ENCODE results near the gene CNTNAP2. TPM values are rescaled to one million over a fixed set of nuclear protein-coding genes. Genes with fewer than 3 reads are reported as not detected.

CNTNAP2 gene
- total RNA-seq, 1 donor from 2014 or later: 110 TPM

DNA sequence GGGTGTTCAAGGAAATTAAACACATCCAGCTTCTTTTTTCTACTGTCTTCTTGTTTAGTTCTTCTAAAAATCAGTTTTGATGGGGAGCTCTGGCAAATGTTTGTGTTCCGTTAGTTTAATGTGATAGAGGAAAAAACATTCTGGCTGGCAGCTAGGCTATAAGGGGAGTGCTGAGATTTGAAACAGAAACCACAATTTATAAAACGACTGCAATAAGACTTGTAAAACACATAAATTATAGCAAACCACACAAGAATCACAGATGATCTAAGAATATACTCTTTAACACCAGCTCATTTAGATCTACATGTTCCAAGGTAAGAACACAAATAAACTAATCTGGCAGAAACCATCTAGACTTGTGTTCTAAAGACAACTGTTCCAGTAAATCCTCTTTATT is 425.5 kb downstream of the CNTNAP2 start:
- FAIRE-seq: no peak
- no peak for DNase-seq (ENCODE audit: low spot score in 2 of 2)

DNA sequence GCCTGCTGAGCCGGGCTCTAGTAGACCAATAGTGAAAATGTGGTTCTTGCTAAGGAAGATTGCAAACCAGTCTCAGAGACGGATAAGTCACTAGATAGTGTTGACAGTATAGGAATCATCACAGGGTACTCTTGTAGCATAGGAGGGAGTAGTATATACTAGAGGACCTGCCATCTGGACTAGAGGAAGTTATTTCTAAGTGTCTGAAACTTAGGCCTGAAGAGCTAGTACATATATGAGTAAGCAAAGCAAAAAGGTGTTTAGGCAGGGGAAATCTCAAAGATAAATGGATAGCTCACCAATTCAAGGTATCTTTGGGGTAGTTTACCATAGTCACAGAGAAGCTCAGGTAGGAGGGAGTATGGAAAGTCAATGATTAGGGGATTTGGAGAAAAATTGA is 428.1 kb downstream of the CNTNAP2 start:
- no peak for FAIRE-seq
- no peak for DNase-seq (ENCODE audit: low spot score in 2 of 2)

DNA sequence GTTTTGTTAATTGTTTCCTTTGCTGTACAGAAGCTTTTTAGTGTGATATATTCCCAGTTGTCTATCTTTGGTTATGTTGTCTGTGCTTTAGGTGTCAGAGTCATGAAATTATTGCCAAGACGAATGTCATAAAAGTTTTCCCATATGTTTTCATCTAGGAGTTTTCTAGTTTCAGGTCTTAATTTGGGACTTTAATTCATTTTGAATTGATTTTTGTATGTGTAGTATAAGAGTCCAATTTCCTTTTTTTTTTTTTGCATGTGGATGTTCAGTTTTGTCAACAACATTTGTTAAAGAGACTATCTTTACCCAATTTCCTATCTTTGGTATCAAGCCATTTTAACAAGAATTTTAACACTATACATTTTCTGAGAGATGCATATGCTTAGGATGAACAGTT is 432.2 kb downstream of the CNTNAP2 start:
- no peak for DNase-seq (ENCODE audit: low spot score in 2 of 2)
- FAIRE-seq: peak; percentile 6

DNA sequence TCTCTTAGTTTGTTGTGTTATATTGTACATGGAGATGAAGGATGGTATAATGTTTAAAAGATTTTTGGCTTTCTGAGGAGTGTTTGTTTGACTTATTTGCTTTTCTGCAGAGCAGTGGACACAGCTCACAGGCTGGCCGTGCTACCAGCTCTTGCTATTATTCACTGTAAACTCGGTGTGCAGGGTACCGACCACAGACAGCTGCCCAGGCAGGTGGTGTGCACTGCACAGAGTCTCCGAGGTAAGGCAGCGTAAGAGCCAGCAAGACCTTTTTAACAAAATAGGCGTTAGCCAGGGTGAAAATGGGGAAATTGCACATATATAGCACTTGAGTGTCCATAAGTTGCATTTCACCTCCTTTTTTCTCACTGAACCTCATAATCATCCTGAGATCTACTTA is 438.0 kb downstream of the CNTNAP2 start:
- FAIRE-seq: no peak
- DNase-seq (ENCODE audit: low spot score in 2 of 2): no peak

DNA sequence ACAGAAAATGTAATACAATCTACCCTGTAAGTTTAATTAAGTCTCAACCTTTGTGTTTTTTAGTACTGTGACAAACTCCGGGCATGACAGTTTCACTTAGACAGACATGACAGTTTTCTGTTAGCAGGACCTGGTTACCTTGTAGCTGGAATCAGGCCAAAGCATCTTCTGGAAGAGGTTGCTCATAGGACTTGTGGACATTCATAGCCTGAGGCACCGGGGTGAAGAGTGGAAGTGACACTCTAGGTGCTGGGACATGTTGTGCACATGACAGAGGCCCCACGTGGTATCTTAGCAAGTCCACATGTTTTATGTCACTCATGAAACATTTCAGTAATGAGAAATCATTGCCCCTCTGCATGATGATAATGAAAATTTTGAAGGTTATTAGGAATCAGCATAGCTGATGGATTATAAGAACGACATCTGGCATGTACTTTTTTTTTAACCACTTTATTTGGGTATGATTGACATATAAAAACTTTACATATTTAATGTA is 441.4 kb downstream of the CNTNAP2 start:
- DNase-seq (ENCODE audit: low spot score in 2 of 2): no peak
- no peak for FAIRE-seq

DNA sequence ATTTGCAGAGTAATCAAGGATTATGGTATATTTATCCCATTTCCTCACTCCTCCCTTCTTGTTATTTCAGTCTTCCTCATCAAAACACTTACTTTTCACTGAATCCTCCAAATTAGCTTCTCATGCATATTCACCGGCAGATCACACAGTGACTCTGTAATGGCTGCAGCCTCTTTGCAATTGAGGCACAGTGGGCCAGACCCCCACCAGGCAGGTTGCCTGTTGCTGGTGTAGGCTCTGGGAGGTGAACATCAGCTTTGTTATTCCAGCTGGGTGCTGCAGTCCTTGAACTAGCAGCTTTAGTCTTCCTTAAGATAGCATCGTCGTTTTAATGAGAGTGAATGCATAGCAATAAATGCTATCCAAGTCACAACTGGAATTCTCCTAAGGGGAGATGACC is 449.3 kb downstream of the CNTNAP2 start:
- DNase-seq (ENCODE audit: low spot score in 2 of 2) (no peak), FAIRE-seq (no peak)

DNA sequence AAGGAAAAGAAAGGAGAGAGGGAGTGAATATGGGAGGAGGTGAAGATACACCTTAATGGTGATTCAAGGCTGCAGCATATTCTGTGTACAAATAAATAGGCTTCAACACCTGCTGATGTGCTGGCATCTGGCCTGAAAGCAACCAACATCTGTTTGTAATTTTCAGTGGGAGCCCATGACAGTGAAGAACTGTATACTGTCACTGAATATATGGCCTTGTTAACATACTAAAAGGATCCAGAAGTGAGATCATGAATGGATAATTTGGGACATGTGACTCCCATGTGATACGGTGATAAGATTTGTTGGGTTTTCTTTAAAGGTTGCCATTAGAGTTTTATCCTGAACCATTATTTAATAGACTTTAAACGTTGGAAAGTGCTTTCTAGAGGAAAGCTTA is 459.3 kb downstream of the CNTNAP2 start:
- no peak for FAIRE-seq
- no peak for DNase-seq (ENCODE audit: low spot score in 2 of 2)

DNA sequence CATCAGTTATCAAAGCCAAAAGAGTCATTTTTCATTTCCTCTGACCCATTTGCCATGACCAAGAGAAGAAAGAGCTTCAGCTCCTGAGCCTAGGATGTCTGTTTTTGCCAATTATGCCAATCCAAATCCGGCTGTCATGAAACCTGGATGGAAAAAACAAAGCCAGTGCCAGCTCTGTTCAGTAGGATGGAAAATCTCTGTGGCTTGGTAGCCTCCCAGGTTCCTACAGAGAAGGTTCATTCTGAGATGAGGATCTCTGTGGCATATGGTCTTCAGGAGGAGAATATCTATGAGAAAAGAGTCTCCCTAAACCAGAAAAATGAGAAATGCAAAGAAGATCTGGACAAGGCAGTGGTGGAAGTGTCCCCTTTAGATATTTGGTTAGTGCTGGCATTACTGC is 475.4 kb downstream of the CNTNAP2 start:
- DNase-seq (ENCODE audit: low spot score in 2 of 2) (no peak), FAIRE-seq (no peak)

DNA sequence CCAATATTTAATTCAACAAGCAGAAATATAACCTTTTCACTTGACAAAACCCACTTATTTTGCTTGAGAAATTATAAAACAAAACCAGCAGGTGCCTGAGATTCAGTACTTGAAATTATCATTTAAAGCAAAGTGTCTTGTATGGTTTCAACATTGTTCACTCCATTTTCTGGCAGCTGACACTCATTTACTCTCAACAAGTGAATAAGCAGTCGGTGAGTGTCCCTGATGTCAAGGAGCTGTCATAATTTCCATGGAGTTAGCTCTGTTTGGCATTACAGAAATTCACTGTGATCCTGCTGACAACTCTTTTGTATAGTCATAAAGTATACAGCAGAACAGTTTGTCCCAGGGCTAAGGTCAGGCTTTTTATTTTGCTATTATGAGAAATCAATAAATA is 490.0 kb downstream of the CNTNAP2 start:
- DNase-seq (ENCODE audit: low spot score in 2 of 2) (no peak), FAIRE-seq (no peak)

DNA sequence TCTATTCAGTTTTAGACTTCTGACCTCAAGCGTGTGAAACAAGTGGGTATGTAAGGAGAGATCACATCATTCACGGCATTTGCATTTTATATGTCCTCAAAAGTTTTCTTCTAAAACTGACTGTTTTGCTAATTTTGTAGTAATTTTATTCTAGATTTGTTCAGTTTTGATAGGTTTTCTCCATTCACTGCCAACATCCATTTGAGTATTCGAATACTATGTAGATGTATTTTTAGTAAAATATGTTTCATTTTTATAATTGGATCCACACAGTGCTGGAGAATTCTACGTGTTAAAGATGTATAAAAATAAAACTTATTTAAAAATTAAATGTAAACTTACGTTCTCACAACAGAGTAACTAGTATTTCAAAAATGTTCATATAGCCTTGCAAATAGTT is 503.0 kb downstream of the CNTNAP2 start:
- FAIRE-seq: peak; percentile 28
- DNase-seq (ENCODE audit: low spot score in 2 of 2): no peak

DNA sequence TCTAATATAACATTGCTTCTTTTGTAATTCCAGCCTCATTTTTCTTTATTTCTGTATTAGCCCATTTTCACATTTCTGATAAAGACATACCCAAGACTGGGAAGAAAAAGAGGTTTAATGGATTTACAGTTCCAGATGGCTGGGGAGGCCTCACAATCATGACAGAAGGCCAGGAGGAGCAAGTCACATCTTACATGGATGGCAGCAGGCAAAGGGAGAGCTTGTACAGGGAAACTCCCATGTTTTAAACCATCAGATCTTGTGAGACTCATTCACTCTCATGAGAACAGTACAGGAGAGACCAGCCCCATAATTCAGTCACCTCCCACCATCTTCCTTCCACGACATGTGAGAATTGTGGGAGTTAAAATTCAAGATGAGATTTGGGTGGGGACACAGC is 510.3 kb downstream of the CNTNAP2 start:
- no peak for FAIRE-seq
- no peak for DNase-seq (ENCODE audit: low spot score in 2 of 2)

DNA sequence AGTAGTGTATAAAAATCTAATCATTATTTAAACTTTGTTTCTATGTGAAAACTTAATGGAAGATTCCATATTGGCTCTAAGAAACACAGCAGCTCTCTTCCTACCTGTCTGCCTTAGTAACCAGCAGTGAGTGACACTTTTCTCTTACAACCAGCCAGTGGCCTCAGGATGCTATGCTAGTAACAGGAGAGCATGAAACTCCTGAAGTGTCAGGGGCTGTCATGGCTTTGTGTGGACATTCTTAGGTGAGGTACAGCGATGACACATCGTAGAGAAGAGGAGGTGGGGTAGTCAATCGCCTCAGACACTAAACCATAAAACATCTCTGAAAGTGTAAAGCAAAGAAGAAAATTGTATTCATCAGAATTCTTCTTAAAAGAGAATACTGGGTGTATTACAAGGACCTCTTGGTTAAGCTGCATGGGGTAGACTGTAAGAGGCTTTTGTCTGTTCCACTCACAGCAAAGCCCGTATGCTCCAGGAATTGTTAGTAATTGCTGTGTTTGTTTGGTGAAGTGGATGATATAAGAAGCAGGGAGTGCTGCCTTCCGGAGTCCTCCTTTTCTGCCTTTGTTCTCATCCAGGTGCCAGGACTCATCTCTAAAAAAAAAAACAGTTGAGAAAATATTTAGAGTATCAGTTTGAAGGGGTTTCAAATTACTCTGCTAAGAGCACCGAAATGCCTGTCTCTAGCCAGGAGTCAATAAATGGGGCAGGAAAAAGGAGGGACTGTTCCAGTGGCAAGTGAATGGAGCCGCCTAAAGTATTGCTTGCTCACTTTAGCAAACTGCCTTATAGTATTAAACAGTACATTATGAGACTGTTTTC is 518.8 kb downstream of the CNTNAP2 start:
- FAIRE-seq: no peak

DNA sequence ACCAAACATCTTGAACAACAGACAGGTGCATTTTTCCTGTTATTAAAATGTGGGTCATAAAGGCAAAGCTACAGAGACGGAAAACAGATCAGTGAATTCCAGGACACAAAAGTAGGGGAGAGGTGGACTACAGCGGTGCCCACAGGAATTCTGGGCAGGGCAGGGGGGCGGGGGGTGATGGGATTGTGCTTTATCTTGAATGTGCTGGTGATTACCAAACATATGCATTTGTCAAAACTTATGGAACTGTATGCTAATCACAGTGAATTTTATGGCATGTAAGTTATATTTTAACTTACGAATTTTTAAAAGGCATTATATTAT is 519.4 kb downstream of the CNTNAP2 start:
- no peak for FAIRE-seq
- DNase-seq (ENCODE audit: low spot score in 2 of 2): no peak

More for the DNA sequence above, 518.8 kb downstream of the CNTNAP2 start:
- no peak for DNase-seq (ENCODE audit: low spot score in 2 of 2)

DNA sequence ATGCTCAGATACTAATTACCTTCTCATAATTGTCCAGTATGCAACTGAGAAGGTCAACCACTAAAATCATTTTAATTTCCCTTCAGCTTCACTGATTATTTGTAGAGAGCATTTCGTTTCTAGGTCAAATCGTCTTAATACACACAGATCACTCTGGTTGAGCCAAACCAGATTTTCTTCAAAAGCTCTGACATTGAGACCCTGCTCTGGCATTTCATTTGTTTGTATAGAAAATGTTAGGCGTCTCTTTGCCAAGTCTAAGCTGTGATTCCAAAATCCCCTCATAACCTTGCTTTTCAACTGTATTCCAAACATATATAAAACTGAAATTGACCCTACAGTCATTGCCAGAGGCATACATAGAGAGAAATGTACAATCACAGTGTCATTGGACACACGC is 520.0 kb downstream of the CNTNAP2 start:
- no peak for FAIRE-seq
- DNase-seq (ENCODE audit: low spot score in 2 of 2): no peak

DNA sequence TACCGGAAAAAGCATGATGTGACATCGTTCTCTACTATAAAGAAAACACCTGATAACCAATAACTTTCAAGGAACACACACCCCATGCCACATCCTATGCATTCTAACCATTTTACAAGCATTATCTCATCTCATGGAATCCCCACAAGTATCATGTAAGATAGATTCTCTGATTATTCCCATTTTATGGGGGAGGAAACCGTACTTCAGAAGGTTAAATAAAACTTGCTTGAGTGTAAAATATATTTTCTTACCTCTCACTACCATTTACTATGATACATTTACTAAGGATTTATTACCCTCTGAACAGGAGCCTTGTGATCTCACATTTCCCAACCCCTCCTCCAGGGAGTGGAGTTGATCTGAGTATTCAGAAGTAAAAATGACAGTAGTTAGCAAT is 522.7 kb downstream of the CNTNAP2 start:
- FAIRE-seq (no peak), DNase-seq (ENCODE audit: low spot score in 2 of 2) (no peak)

DNA sequence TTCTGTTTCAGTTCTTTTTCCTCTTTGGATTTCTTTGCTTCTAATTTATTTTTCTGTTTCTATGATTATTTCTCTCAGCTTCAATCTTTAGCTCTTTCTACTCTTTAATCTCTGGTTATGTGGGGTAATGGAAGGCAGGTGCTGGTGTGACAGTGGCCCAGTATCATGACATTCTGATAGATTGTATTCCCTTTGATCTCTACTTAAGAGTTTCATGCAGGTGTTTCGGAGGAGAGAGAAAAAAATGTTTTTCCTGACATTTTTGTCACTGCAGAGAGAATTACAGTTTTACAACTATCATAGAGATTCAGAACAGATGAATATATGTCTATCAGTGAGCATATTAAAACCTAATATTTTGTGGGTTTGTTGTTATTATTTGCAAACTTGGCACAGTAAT is 524.9 kb downstream of the CNTNAP2 start:
- FAIRE-seq: no peak

DNA sequence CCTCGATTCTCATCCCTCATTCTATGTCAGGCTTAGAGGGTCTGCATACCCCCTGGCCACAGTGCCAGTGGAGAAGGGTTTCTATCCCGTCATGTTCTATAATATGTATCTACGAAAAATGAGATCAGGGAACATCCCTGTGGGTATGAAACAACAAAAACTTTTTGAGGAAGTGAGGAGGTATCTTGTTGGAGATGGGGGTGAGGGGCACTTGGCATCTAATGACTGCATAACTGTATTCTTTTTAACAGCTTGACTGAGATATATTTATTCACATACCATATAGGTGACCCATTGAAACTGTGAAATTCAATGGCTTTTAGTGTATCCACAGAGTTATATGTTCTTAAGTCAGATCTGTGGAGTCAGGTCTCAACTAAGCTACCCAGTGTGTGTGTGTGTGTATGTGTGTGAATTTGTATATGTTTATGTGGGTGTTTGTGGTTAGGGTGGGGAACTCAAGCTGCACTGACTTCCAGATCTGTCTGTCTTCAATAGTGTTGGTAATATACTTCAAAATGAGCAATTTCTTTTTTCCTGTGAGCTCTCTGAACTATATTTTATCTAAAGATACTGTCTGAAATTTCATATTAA is 528.9 kb downstream of the CNTNAP2 start:
- FAIRE-seq (no peak), DNase-seq (ENCODE audit: low spot score in 2 of 2) (no peak)

More for the DNA sequence above, 524.9 kb downstream of the CNTNAP2 start:
- no peak for DNase-seq (ENCODE audit: low spot score in 2 of 2)

DNA sequence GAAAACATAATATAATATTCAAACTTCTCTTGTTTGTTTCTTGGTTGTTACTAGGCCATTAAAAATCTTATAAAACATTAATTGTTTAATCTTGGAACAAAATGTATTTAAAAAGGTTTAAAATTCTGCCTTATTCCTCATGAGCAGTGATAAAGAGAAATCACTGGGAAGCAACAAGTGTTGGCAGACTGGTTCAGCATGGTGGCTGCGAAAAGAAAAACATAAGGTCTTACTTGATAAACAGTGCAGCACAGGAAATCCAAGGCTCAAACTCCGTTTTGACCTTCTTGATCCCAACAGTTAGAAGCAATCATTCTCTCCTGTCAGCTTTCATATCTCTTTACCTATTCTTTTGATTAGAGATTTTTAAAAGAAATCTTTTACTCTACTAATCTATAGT is 530.8 kb downstream of the CNTNAP2 start:
- FAIRE-seq: no peak
- DNase-seq (ENCODE audit: low spot score in 2 of 2): no peak

DNA sequence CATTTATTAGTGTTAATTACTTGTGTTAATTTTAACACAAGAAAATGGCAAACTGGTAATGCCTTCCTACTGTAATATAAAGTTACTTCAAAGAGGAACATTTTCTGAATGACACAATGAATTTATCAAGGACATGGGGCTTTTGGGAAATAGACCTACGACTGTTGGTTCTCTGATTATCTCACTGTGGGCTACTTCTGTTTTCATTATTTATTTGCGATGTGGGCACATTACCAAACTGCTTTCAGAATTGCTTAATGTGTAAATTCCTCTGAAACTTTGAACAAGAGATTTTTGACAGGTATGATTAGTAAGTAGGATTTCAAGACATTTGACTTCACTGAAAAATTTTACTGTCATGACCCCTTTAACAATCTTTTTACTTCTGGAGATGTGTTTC is 535.6 kb downstream of the CNTNAP2 start:
- DNase-seq (ENCODE audit: low spot score in 2 of 2) (no peak), FAIRE-seq (no peak)

DNA sequence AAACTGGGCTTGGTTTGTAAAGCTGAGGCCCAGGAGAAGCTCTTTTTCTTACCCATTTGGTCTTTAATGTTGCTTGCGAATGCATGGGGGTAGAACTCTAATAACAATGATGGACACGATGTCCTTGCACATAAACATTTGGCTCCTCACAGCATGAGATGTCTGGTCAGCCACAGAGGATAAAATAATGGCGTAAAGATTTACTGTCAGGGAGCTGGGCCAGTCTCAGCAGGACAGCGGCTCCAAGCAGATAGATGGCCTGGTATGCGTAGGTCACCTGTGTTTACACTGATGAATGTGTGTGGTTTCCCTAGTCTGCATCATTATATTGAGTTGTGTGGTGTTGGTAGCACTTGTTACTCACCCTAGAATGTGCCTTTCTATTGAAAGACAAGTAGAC is 537.4 kb downstream of the CNTNAP2 start:
- FAIRE-seq: no peak
- no peak for DNase-seq (ENCODE audit: low spot score in 2 of 2)

DNA sequence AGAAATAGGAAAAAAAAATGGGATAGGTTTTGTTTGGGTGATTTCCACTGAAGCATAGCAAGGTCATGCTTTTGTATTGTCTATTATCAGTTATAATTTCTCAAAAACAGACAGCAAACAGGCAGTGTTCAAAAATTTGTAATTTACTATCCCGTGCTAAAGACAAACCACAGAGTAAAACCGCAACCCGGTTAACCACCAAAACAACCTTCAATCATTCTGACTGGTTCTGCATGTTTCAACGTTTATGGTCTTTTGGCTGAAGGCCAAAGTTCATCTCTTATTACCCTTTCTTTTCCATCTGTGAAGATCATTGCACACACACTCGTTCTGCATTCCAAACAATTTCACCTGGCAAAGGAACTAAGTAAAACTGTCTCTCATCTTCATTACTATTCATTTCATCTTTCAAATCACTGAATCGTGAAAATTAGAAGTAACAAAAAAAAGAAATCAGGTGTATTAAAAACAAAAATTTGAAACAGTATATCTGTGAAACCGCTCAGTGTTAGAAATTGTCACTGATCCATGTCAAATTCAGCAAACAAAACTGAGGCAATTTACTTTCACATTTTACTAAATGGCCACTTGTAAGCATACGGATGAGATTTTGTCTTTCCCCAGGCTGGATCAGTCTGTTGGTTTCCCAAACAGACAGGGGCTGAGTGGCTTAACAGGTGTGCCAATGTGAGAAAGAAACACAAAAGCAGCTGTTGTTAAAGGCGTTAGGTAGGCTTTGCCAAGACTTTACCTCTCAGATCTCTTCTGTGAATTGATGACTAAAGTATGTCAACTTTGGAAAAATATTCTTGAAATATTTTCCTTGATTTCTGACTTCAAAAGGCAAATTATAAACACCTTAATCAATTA is 539.6 kb downstream of the CNTNAP2 start:
- no peak for DNase-seq (ENCODE audit: low spot score in 2 of 2)
- FAIRE-seq: no peak

All from frontal cortex (tissue), 4 donors.